Osteoblast (primary cell): ENCODE data around the gene ABCD1. TPM values are rescaled to one million over a fixed set of nuclear protein-coding genes. Genes with fewer than 3 reads are reported as not detected.
A peak's percentile ranks its signal among the peaks of the same experiment; 100 is the strongest.
"Not testable (repeated sequence)": the region's sequence is repeated elsewhere in the genome, so short reads cannot be mapped to it uniquely, and the experiment has no call there.

Experiments used
- DNase-seq: peaks from one replicate; pipeline ENCODE4 v3.0.0; 2011; ENCODE audit warnings: low spot score, mixed read lengths; ENCODE audit not compliant: insufficient read length; ENCODE audit errors: missing footprints
- H2AFZ ChIP-seq: 2 replicates; pipeline ENCODE4 v1.6.0; 2011; ENCODE audit warnings: mild to moderate bottlenecking, low read length
- H3K27ac ChIP-seq: 2 replicates; pipeline ENCODE4 v1.5.1; 2011; ENCODE audit warnings: mild to moderate bottlenecking, low read depth, low read length, moderate library complexity
- H3K27me3 ChIP-seq: 2 replicates; pipeline ENCODE4 v1.6.0; 2012; ENCODE audit warnings: mild to moderate bottlenecking, control low read depth, inconsistent platforms, low read length, moderate library complexity; ENCODE audit not compliant: insufficient read depth
- H3K36me3 ChIP-seq: 2 replicates; pipeline ENCODE4 v1.5.1; 2011; ENCODE audit warnings: mild to moderate bottlenecking, low read length, control low read depth, moderate library complexity; ENCODE audit not compliant: insufficient read depth
- H3K4me1 ChIP-seq: 2 replicates; pipeline ENCODE4 v1.5.1; 2011; ENCODE audit warnings: mild to moderate bottlenecking, low read length, control low read depth, moderate library complexity; ENCODE audit not compliant: insufficient read depth
- H3K4me2 ChIP-seq: 2 replicates; pipeline ENCODE4 v1.6.0; 2011; ENCODE audit warnings: mild to moderate bottlenecking, low read length; ENCODE audit not compliant: insufficient read depth
- H3K4me3 ChIP-seq: fragments of 200-600 bp; sonication (generic); 3 replicates; pipeline ENCODE4 v1.5.1; 2012; ENCODE audit warnings: mild to moderate bottlenecking, low read length, inconsistent platforms; ENCODE audit not compliant: insufficient read depth
- H3K79me2 ChIP-seq: 2 replicates; pipeline ENCODE4 v1.6.0; 2012; ENCODE audit warnings: mild to moderate bottlenecking, low read length, control low read depth, inconsistent platforms; ENCODE audit not compliant: insufficient read depth
- H3K9me3 ChIP-seq: 2 replicates; pipeline ENCODE4 v1.5.1; 2011; ENCODE audit warnings: low read depth, low read length, control low read depth
- H4K20me1 ChIP-seq: 2 replicates; pipeline ENCODE4 v1.6.0; 2012; ENCODE audit warnings: mild to moderate bottlenecking, low read length, control low read depth; ENCODE audit not compliant: insufficient read depth
- CTCF ChIP-seq: IDR thresholded peaks from 2 replicates; pipeline ENCODE4 v1.5.1; 2011; ENCODE audit warnings: mild to moderate bottlenecking, low read depth, low read length, moderate library complexity; ENCODE audit errors: extremely low read depth
- total RNA-seq: library from RNA; depleted of rRNA; stranded (reverse); fragments of >200 nt; gene quantifications from 2 replicates; pipeline ENCODE4 v1.2.3, GENCODE V29; 2012

Gene ABCD1
- total RNA-seq, 1 donor = 16.3 TPM

- no peaks in the 10 kb centered on the region for H3K4me1 ChIP-seq
- H4K20me1 ChIP-seq = peaks cover 12% of the 10 kb centered on the region
- H3K9me3 ChIP-seq = no peaks in the 10 kb centered on the region
- H3K36me3 ChIP-seq = no peaks in the 10 kb centered on the region
- no peak overlapping the region for H3K27ac ChIP-seq
- no peaks in the 10 kb centered on the region for H3K27me3 ChIP-seq
- TF ChIP-seq CTCF = no peak
- peak overlapping the region; percentile 39 for H3K4me2 ChIP-seq
- peak; percentile 84 for DNase-seq
- peaks cover 3% of the 10 kb centered on the region for H3K79me2 ChIP-seq
- H3K4me3 ChIP-seq = peak overlapping the region; percentile 43
- no peak overlapping the region for H2AFZ ChIP-seq
Observed at GRCh38 chrX:153689654-153690465, 34.8 kb upstream of the ABCD1 start.

GRCh38 chrX:153690466-153690865 lies 34.2 kb upstream of the ABCD1 start:
- Histone ChIP-seq H3K36me3 (no peaks in the 10 kb centered on the region), H3K27me3 (no peaks in the 10 kb centered on the region), H3K9me3 (no peaks in the 10 kb centered on the region), H3K4me3 (no peak overlapping the region), H2AFZ (no peak overlapping the region), H3K4me1 (no peaks in the 10 kb centered on the region), H3K4me2 (no peak overlapping the region), H3K79me2 (peaks cover 3% of the 10 kb centered on the region), H4K20me1 (peaks cover 12% of the 10 kb centered on the region), H3K27ac (no peak overlapping the region)
- no peak for DNase-seq
- TF ChIP-seq CTCF = no peak

GRCh38 chrX:153691032-153691827 lies 33.4 kb upstream of the ABCD1 start:
- H3K27me3 ChIP-seq, H3K27ac ChIP-seq, H3K4me3 ChIP-seq, H2AFZ ChIP-seq, H3K4me2 ChIP-seq, H3K79me2 ChIP-seq, H3K4me1 ChIP-seq, H3K9me3 ChIP-seq, DNase-seq, H3K36me3 ChIP-seq: not testable (repeated sequence)
- H4K20me1 ChIP-seq = peaks cover 12% of the 10 kb centered on the region

- Histone ChIP-seq H3K27ac (no peak overlapping the region), H3K9me3 (no peaks in the 10 kb centered on the region)
- TF ChIP-seq CTCF = no peak
Observed at GRCh38 chrX:153692003-153692402, 32.7 kb upstream of the ABCD1 start.

More at GRCh38 chrX:153692003-153692402, 32.7 kb upstream of the ABCD1 start:
- Histone ChIP-seq H3K27me3 (no peaks in the 10 kb centered on the region), H3K79me2 (peaks cover 3% of the 10 kb centered on the region), H3K36me3 (no peaks in the 10 kb centered on the region), H2AFZ (no peak overlapping the region), H4K20me1 (peaks cover 12% of the 10 kb centered on the region), H3K4me3 (no peak overlapping the region), H3K4me2 (no peak overlapping the region), H3K4me1 (no peaks in the 10 kb centered on the region)
- DNase-seq = peak; percentile 79
